K562 (cell line): ENCODE results near the gene LMO7. TPM values are rescaled to one million over a fixed set of nuclear protein-coding genes. Genes with fewer than 3 reads are reported as not detected.

Source experiments
- ATAC-seq: fragments of 200-7000 bp; cut with Tn5 transposase; 3 replicates; pipeline ENCODE4 v1.9.1; 2020; ENCODE audit warnings: moderate library complexity
- BruUV-seq: library from RNA; stranded (reverse); fragments of 400-500 nt; replicated peaks from 2 replicates; lab custom pipeline; 2021; lab: Mats Ljungman, UMichigan
- CTCF ChIA-PET: fragments of 300-600 bp; formaldehyde crosslinking; extraction: SDS; loops from one replicate; lab custom pipeline; 2021; ENCODE audit warnings: low intra/inter-chr PET ratio; lab: Yijun Ruan, JAX
- POLR2A ChIA-PET: fragments of 300-600, 350-650 bp; sonication (Branson Sonifier 250); formaldehyde crosslinking; extraction: SDS; loops from one replicate; lab custom pipeline; 2021; ENCODE audit warnings: antibody characterized with exemption, inconsistent platforms; lab: Yijun Ruan, JAX
- DNase-seq, 4 experiments: peaks; one replicate each; pipeline versions ENCODE4 v3.0.0 to v3.0.0-alpha.2; 2011 to 2018; ENCODE audit warnings: low spot score in 3 of 4, mixed read lengths in 3 of 4; ENCODE audit errors: extremely low read depth in 1 of 4
- FAIRE-seq: peaks from 2 replicates; lab custom pipeline; 2011; peaks lifted over from hg19 to GRCh38; lab: Jason Lieb, UNC
- H2AFZ ChIP-seq: 2 replicates; pipeline ENCODE4 v1.6.0; 2011; ENCODE audit warnings: low read depth, low read length, control low read depth, inconsistent platforms
- H3K27ac ChIP-seq: fragments of 200-600 bp; 3 replicates; pipeline ENCODE4 v1.8.0; 2011; ENCODE audit warnings: low read depth, mild to moderate bottlenecking, control low read depth, inconsistent platforms, low read length, moderate library complexity, mixed read lengths; ENCODE audit errors: extremely low read depth
- H3K27me3 ChIP-seq, 2 experiments: fragments of 300-600 bp in 1 of 2; 2 replicates in 1 of 2; 3 replicates in 1 of 2; pipeline versions ENCODE4 v1.6.0 to v1.8.0; 2011; ENCODE audit warnings: inconsistent platforms in 2 of 2, low read length in 2 of 2, mild to moderate bottlenecking in 1 of 2, mixed read lengths in 1 of 2, moderate library complexity in 1 of 2; ENCODE audit not compliant: control insufficient read depth in 2 of 2, insufficient read depth in 2 of 2
- H3K36me3 ChIP-seq: fragments of 300-600 bp; 3 replicates; pipeline ENCODE4 v1.8.0; 2011; ENCODE audit warnings: mild to moderate bottlenecking, low read length, inconsistent platforms; ENCODE audit not compliant: control insufficient read depth, insufficient read depth
- H3K4me1 ChIP-seq, 2 experiments: fragments of 200-600 bp in 1 of 2; replicated peaks in 1 of 2; 2 replicates in 1 of 2; 3 replicates in 1 of 2; pipeline versions ENCODE4 v1.5.1 to v1.8.0; 2011; ENCODE audit warnings: inconsistent platforms in 2 of 2, low read length in 2 of 2, mild to moderate bottlenecking in 1 of 2, mixed read lengths in 1 of 2, moderate library complexity in 1 of 2; ENCODE audit not compliant: control insufficient read depth in 2 of 2, insufficient read depth in 2 of 2
- H3K4me2 ChIP-seq: 2 replicates; pipeline ENCODE4 v1.6.1; 2011; ENCODE audit warnings: low read length, control low read depth, inconsistent platforms, mixed read lengths; ENCODE audit not compliant: insufficient read depth
- H3K4me3 ChIP-seq: fragments of 200-600 bp; sonication (generic), shearing (Covaris generic); 2 replicates; pipeline ENCODE4 v1.5.1; 2016; ENCODE audit warnings: control low read depth, inconsistent platforms
- H3K79me2 ChIP-seq: fragments of 200-600 bp; 3 replicates; pipeline ENCODE4 v1.8.0; 2011; ENCODE audit warnings: low read length, inconsistent platforms; ENCODE audit not compliant: control insufficient read depth, insufficient read depth
- H3K9ac ChIP-seq, 2 experiments: 2 replicates each; pipeline versions ENCODE4 v1.6.0 to v1.6.1; 2011; ENCODE audit warnings: low read depth in 2 of 2, low read length in 2 of 2, control low read depth in 1 of 2, inconsistent platforms in 1 of 2, mild to moderate bottlenecking in 1 of 2, mixed read lengths in 1 of 2; ENCODE audit not compliant: insufficient read depth in 1 of 2
- H3K9me1 ChIP-seq: one replicate; pipeline ENCODE4 v1.6.0; 2011; ENCODE audit warnings: inconsistent platforms, mild to moderate bottlenecking, low read length, moderate library complexity; ENCODE audit not compliant: control insufficient read depth, insufficient read depth
- H3K9me3 ChIP-seq: replicated peaks from 2 replicates; pipeline ENCODE4 v1.5.1; 2011; ENCODE audit warnings: low read depth, low read length, inconsistent platforms; ENCODE audit not compliant: control insufficient read depth, insufficient read depth
- H4K20me1 ChIP-seq: replicated peaks from 2 replicates; pipeline ENCODE4 v1.6.1; 2011; ENCODE audit warnings: low read length, inconsistent platforms, mixed read lengths; ENCODE audit not compliant: control insufficient read depth, insufficient read depth
- COPS2 ChIP-seq: fragments of 450-650 bp; conservative IDR thresholded peaks from 2 replicates; pipeline ENCODE4 v1.6.1; 2016; ENCODE audit warnings: mild to moderate bottlenecking, moderate library complexity
- DNMT1 ChIP-seq: fragments of 450-650 bp; IDR thresholded peaks from 2 replicates; pipeline ENCODE4 v1.6.1; 2016; ENCODE audit warnings: antibody characterized with exemption, mild to moderate bottlenecking
- IRF2 ChIP-seq: sonication (generic); formaldehyde crosslinking; IDR thresholded peaks from 2 replicates; pipeline ENCODE4 v1.8.1; 2022; ENCODE audit warnings: mild to moderate bottlenecking, missing genetic modification reagents
- MAFF ChIP-seq: IDR thresholded peaks from 2 replicates; pipeline ENCODE4 v1.6.1; 2012; ENCODE audit warnings: low read length, improper control_type of control experiment
- MTA1 ChIP-seq: fragments of 450-650 bp; IDR thresholded peaks from 2 replicates; pipeline ENCODE4 v1.6.1; 2017; ENCODE audit warnings: borderline replicate concordance
- NR1H2 ChIP-seq: sonication (generic); formaldehyde crosslinking; IDR thresholded peaks from 2 replicates; pipeline ENCODE4 v1.4.0; 2020; ENCODE audit warnings: mild to moderate bottlenecking, missing genetic modification reagents
- POLR2AphosphoS2 ChIP-seq: IDR thresholded peaks from 2 replicates; pipeline ENCODE4 v1.6.1; 2012; ENCODE audit warnings: low read length, improper control_type of control experiment
- SIN3A ChIP-seq, 2 experiments: fragments of 150-350 bp in 1 of 2; IDR thresholded peaks; 2 replicates each; pipeline ENCODE4 v1.6.1; 2011 to 2016; ENCODE audit warnings: borderline replicate concordance in 2 of 2, low read depth in 2 of 2, low read length in 2 of 2, mild to moderate bottlenecking in 2 of 2, moderate library complexity in 2 of 2; ENCODE audit not compliant: control insufficient read depth in 1 of 2
- SPI1 ChIP-seq: IDR thresholded peaks from 2 replicates; pipeline ENCODE4 v1.6.1; 2011; ENCODE audit warnings: low read depth, low read length, control low read depth, borderline replicate concordance
- STAT6 ChIP-seq: sonication (generic); formaldehyde crosslinking; IDR thresholded peaks from 2 replicates; pipeline ENCODE4 v1.8.1; 2023; ENCODE audit warnings: mild to moderate bottlenecking, missing genetic modification reagents
- TAF15 ChIP-seq: fragments of 200-400 bp; formaldehyde crosslinking; IDR thresholded peaks from 2 replicates; pipeline ENCODE4 v1.6.1; 2017; ENCODE audit warnings: mild to moderate bottlenecking, low read depth, low read length, moderate library complexity
- TGIF2 ChIP-seq: sonication (generic); formaldehyde crosslinking; IDR thresholded peaks from 2 replicates; pipeline ENCODE4 v1.8.1; 2022; ENCODE audit warnings: mild to moderate bottlenecking, missing genetic modification reagents, moderate library complexity
- ZNF175 ChIP-seq: fragments of 200-800 bp; sonication (Bioruptor generic); IDR thresholded peaks from 2 replicates; pipeline ENCODE4 v1.6.1; 2016; ENCODE audit warnings: low read depth, mild to moderate bottlenecking, missing genetic modification characterization, missing compliant biosample characterization
- ZNF280B ChIP-seq: fragments of 250-450 bp; sonication (Bioruptor Pico); IDR thresholded peaks from 2 replicates; pipeline ENCODE4 v1.5.1; 2021; ENCODE audit warnings: mild to moderate bottlenecking
- ZNF449 ChIP-seq: fragments of 250-450 bp; sonication (Bioruptor Pico); IDR thresholded peaks from 2 replicates; pipeline ENCODE4 v1.8.0; 2022; ENCODE audit warnings: moderate library complexity, mild to moderate bottlenecking, inconsistent platforms
- ZNF639 ChIP-seq, 2 experiments: fragments of 200-800 bp in 1 of 2; sonication (Bioruptor generic) in 1 of 2; sonication (generic) in 1 of 2; formaldehyde crosslinking in 1 of 2; IDR thresholded peaks in 1 of 2; conservative IDR thresholded peaks in 1 of 2; 2 replicates each; pipeline versions ENCODE4 v1.5.0 to v1.6.1; 2016 to 2020; ENCODE audit warnings: missing compliant biosample characterization in 1 of 2, missing genetic modification characterization in 1 of 2, missing genetic modification reagents in 1 of 2
- ZNF668 ChIP-seq: fragments of 250-450 bp; sonication (Bioruptor Pico); IDR thresholded peaks from 2 replicates; pipeline ENCODE4 v1.8.0; 2022; ENCODE audit warnings: mild to moderate bottlenecking, inconsistent platforms
- WGBS: fragments of 100-300 bp; shearing (Covaris generic); methylation state at CpG from one replicate; pipeline ENCODE4 v1.1.6; 2016; ENCODE audit warnings: low coverage, mixed read lengths; ENCODE audit not compliant: insufficient coverage; ENCODE audit errors: missing lambda C conversion rate; 5-methylcytosine and 5-hydroxymethylcytosine counted together
- in situ Hi-C: fragments of 300-500 bp; cut with MboI; formaldehyde crosslinking; loops from 4 replicates; pipeline ENCODE4 v1.15.0; 2018; ENCODE audit warnings: inconsistent platforms, mixed read lengths
- intact Hi-C: fragments of 100-400 bp; cut with micrococcal nuclease; formaldehyde crosslinking; loops from 2 replicates; pipeline ENCODE4 v1.14.2; 2022
- polyA plus RNA-seq, 8 experiments: library from polyadenylated mRNA; depleted of rRNA in 4 of 8; stranded (reverse) in 5 of 8; unstranded in 3 of 8; fragments of >200 nt; fragmentation: Nextera tagmentation in 2 of 8; fragmentation: Illumina TruSeq in 1 of 8; extraction: Ambion mirVana in 2 of 8; extraction: Trizol in 1 of 8; gene quantifications; 2 replicates each; pipeline versions ENCODE4 v1.2.1 to v1.2.3, GENCODE V29; 2011 to 2014; ENCODE audit warnings: inconsistent platforms in 1 of 8, missing spikeins in 1 of 8
- total RNA-seq, 7 experiments: library from RNA; depleted of rRNA in 6 of 7; stranded (reverse); fragments of >200 nt in 6 of 7; fragmentation: Illumina TruSeq in 2 of 7; extraction: Trizol in 2 of 7; gene quantifications; 2 replicates each; pipeline versions ENCODE4 v1.2.1 to v1.2.3, GENCODE V29; 2011 to 2021; ENCODE audit warnings: low replicate concordance in 1 of 7

The LMO7 gene
- total and polyA plus RNA-seq, 9 of the 15 experiments (the other 6 are each of a cell fraction or from before 2014, with no cell fraction given): 0.42 to 4.3 (median 1.7) TPM

- intact Hi-C loops (no loop called here), in situ Hi-C loops (no loop called here)
- Histone ChIP-seq H3K79me2 (no peaks in the 10 kb centered on the region), H3K9me3 (no peaks in the 10 kb centered on the region), H3K9me1 (no peaks in the 10 kb centered on the region), H3K27me3 (no peaks in the 10 kb centered on the region), H2AFZ (no peak overlapping the region), H3K36me3 (no peaks in the 10 kb centered on the region), H3K4me1 (no peaks in the 10 kb centered on the region), H3K4me3 (no peak overlapping the region), H4K20me1 (no peaks in the 10 kb centered on the region), H3K4me2 (no peak overlapping the region), H3K27ac (no peak overlapping the region), H3K9ac (no peak overlapping the region)
- CTCF ChIA-PET: no interaction called here
- POLR2A ChIA-PET: no interaction called here
- DNase-seq: no peak
- no TSS peak for BruUV-seq
- no peak for FAIRE-seq
- 0% methylated on average over 2 of the region's 2 CpGs for WGBS
- no peak for ATAC-seq
- TF ChIP-seq DNMT1 (no peak), IRF2 (CRISPR knock-in tag) (no peak), SPI1 (no peak), ZNF668 (CRISPR knock-in tag) (no peak), STAT6 (no peak), SIN3A (IDR thresholded peaks at IDR 0.05; ENCODE audit: borderline replicate concordance in 2 of 2, control insufficient read depth in 1 of 2, low read depth in 2 of 2, low read length in 2 of 2) (no peak), TAF15 (no peak), TGIF2 (CRISPR knock-in tag) (no peak), MAFF (no peak), ZNF175 (no peak), MTA1 (no peak), NR1H2 (no peak), ZNF639 (CRISPR knock-in tag; conservative IDR thresholded peaks at IDR 0.05 in 1 of 2, IDR thresholded peaks at IDR 0.05 in 1 of 2) (no peak), POLR2AphosphoS2 (no peak), ZNF449 (CRISPR knock-in tag) (no peak), ZNF280B (no peak), COPS2 (no peak)
Observed at GRCh38 chr13:75745387-75745786, 109.3 kb downstream of the LMO7 start.
